GM12875 (cell line): ENCODE data around the gene SEC14L2.
"Not testable (repeated sequence)": the region's sequence is repeated elsewhere in the genome, so short reads cannot be mapped to it uniquely, and the experiment has no call there.

ENCODE experiments used
- H3K4me3 ChIP-seq: one replicate; pipeline ENCODE4 v1.5.1; 2011; ENCODE audit warnings: low read depth, low read length, control low read depth
- TF ChIP-seq, protein P1 (sequence below): IDR thresholded peaks from 2 replicates; pipeline ENCODE4 v1.5.1; 2011; ENCODE audit warnings: low read depth, mild to moderate bottlenecking, control low read depth, inconsistent platforms, low read length, moderate library complexity, borderline replicate concordance; ENCODE audit not compliant: insufficient read depth

SEC14L2 gene

DNA sequence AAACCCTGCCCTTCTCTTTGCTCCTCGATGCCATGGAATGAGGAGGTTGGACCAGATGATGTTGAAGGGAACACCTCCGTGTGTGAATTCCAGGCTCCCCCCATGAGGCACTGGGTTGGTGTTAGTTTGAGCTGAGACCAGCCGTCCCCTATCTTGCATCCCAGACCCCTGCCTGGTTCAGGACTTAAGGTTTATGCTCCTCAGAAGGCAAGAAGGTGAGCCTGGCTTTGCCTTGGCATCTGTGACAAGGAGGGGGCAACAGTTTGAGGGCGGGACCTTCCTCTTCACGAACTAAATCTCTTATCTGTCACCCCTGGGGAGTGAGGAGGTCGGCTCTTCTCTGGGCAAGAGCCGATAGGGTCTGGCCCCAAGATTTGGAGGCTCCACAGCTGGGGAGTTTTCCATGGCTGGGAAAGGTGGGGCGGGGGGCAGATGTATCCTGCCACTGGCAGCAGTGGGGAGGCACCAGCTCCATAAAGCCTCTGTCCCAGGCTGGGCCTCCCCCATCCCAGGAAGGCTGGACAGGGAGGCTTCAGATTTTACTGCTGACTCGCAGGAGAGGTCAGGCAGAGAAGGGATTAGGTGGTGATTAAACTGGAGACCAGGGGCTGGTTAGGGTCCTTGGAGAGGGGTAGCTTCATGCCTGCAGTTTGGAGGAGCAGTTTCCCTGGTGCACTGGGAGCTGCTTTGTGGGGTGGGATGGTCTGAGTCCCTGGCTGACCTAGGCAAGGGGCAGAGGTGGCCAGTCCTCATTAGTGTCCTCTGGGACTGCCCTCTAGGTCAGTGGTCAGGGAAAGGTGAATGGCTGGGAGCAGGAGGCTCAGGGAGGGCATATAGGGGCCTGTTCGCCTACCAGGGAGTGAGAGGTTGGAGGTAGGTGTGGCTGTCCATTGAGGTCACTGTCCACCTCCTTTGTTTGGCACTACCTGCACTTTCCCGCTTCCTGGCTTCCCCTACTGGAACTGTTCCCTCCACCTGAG is 1.1 kb downstream of the SEC14L2 start:
- TF ChIP-seq, protein P1, sequence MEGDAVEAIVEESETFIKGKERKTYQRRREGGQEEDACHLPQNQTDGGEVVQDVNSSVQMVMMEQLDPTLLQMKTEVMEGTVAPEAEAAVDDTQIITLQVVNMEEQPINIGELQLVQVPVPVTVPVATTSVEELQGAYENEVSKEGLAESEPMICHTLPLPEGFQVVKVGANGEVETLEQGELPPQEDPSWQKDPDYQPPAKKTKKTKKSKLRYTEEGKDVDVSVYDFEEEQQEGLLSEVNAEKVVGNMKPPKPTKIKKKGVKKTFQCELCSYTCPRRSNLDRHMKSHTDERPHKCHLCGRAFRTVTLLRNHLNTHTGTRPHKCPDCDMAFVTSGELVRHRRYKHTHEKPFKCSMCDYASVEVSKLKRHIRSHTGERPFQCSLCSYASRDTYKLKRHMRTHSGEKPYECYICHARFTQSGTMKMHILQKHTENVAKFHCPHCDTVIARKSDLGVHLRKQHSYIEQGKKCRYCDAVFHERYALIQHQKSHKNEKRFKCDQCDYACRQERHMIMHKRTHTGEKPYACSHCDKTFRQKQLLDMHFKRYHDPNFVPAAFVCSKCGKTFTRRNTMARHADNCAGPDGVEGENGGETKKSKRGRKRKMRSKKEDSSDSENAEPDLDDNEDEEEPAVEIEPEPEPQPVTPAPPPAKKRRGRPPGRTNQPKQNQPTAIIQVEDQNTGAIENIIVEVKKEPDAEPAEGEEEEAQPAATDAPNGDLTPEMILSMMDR: no peak
- no peak overlapping the region for H3K4me3 ChIP-seq

DNA sequence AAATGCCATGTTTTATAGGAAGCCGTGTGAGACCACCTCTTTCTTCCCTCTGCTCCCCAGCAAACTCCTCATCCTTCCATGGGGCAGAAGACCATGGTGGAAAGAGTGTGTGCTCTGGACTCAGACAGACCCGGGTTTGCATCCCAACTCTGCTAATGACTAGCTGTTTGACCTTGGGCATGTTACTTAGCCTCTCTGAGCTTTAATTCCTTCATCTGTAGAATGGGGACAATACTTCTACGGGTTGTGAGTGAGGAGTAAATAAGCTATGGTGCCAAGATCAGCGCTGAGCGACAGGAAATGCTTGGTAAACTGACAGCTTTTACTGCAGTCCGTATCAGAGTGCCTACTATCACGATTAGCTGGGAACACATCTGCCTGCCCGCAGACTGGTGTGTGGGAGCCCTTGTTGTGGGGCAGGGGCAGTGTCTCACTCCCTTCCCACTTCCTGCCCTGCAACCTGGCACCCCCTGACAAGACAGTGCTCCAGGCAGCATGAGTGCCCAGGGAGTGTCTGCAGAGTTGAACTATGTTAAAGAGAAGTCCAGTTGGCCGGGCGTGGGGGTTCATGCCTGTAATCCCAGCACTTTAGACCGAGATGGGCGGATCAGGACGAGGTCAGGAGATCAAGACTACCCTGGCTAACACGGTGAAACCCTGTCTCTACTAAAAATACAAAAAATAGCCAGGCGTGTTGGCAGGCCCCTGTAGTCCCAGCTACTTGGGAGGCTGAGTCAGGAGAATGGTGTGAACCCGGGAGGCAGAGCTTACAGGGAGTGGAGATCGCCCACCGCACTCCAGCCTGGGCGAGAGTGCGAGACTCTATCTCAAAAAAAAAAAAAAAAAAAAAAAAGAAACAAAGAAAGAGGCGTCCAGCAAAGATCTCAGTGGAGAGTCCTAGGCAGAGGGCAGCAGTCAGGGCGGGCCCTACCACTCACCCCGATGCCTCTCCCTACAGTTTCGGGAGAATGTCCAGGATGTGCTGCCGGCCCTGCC is 2.2 kb downstream of the SEC14L2 start:
- TF ChIP-seq, protein P1: no peak
- H3K4me3 ChIP-seq: no peak overlapping the region

DNA sequence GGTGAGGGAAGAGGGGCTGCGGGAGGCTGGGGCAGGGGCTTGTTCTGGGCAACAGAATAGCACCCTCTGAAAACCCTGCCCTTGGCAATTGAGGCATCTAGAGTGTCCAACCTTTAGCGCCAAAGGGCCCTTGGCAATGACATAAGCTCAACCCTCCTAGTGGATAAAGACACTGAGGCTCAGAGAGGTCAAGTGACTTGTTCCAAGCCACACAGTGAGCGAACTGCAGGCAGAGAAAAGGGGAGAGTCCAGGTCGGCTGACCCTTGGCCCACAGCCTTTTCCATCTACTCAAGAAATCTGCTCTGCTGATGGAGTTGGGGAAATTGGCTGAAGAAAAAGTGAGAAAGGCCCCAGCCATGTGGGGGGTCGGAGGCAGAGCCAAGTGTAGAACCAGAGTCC is 2.9 kb downstream of the SEC14L2 start:
- TF ChIP-seq, protein P1: no peak
- H3K4me3 ChIP-seq: no peak overlapping the region

- TF ChIP-seq, protein P1: no peak
- H3K4me3 ChIP-seq: no peak overlapping the region
These were observed 3.3 kb downstream of the SEC14L2 start for GRCh38 chr22:30400159-30400558.

- H3K4me3 ChIP-seq: not testable (repeated sequence)
These were observed 4.2 kb downstream of the SEC14L2 start for GRCh38 chr22:30401024-30401423.

DNA sequence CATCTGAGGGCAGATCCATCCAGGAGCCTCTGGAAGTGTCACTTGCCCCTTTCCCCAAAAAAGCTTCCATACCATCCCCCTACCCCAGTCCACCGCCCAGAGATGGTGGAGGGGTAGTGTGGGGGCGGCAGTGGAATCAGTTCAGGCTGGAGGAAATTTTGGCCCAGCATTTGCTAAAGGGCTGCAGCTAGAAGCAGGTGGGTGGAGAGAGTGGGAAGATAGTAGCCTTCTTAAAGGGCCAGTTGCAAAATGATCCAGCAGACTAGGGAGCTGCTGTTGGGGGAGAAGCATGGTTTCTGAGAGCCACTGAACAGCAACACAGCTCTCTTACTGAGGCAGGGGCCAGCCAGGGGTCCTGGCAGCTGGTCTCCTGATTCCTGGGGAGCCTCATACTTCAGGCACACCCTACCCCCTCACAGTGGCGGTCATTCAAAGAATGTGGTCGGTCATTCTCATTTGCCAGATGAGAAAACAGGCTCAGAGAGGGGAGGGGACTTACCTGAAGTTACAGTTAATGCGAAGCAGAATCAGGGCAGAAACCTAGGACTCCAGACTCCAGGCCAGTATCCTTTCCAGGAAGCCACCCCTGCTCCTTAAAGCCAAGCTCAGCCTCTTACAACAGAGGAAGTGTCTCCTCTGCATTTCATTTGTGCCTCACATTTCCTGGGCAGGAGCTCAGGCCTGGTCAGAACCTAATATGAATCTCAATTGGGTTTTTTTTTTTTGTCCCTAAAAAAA is 5.4 kb downstream of the SEC14L2 start:
- H3K4me3 ChIP-seq: no peak overlapping the region
- TF ChIP-seq, protein P1: no peak

DNA sequence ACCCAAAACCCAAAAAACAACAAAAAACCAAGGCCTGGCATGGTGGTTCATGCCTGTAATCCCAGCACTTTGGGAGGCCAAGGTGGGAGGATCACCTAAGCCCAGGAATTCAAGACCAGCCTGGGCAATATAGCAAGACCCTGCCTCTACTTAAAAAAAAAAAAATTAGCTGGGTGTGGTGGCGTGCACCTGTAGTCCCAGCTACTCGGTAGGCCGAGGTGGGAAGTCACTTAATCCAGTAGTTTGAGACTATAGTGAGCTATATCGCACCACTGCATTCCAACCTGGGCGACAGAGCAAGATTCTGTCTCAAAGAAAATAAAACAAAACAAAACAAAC is 5.9 kb downstream of the SEC14L2 start:
- H3K4me3 ChIP-seq: not testable (repeated sequence)
